Dermis lymphatic vessel endothelial cell (primary cell): ENCODE results near the gene TRIM4. TPM values are rescaled to one million over a fixed set of nuclear protein-coding genes. Genes with fewer than 3 reads are reported as not detected.

Experiments used
- total RNA-seq: library from RNA; depleted of rRNA; stranded (reverse); fragments of >200 nt; gene quantifications from 2 replicates; pipeline ENCODE4 v1.2.1, GENCODE V29; 2014

TRIM4 gene
- 17.4 and 23.2 TPM in 2 replicates for total RNA-seq

GRCh38 chr7:99918959-99919813 lies at the start of gene TRIM4:
Gene TRIM4 (minus strand): TSS chr7:99919530. CDS start chr7:99919401, 129 bp downstream.

GRCh38 chr7:99928994-99929729 lies 9.8 kb upstream of the TRIM4 start, which contains the start of gene GJC3:
Gene GJC3 (minus strand): TSS chr7:99929620. CDS start chr7:99929620, 0 bp downstream.

GRCh38 chr7:99876933-99877332 lies 42.4 kb downstream of the TRIM4 start, which contains the start of gene OR2AE1:
Gene OR2AE1 (minus strand): TSS chr7:99877033. CDS start chr7:99877033, 0 bp downstream.

Other genes starting within 250 kb of the TRIM4 start
- gene CYP3A5, start 239.5 kb downstream of the TRIM4 start, total RNA-seq: 0.34 TPM in 1 of 2 replicates, not detected in the other
- not detected in 2 replicates for gene CYP3A7, start 184.3 kb downstream of the TRIM4 start, total RNA-seq
- not detected in 2 replicates for gene CYP3A4, start 135.3 kb downstream of the TRIM4 start, total RNA-seq
- gene CYP3A43, start 91.5 kb downstream of the TRIM4 start, total RNA-seq: not detected in 2 replicates
- gene OR2AE1, start 42.5 kb downstream of the TRIM4 start, total RNA-seq: 0.11 and 0.17 TPM in 2 replicates
- gene GJC3, start 10.1 kb upstream of the TRIM4 start, total RNA-seq: 0.87 and 1.0 TPM in 2 replicates
- not detected in 2 replicates for gene AZGP1, start 56.5 kb upstream of the TRIM4 start, total RNA-seq
- gene ZKSCAN1, start 96.1 kb upstream of the TRIM4 start, total RNA-seq: 28.8 and 38.8 TPM in 2 replicates
- gene ZSCAN21, start 130.2 kb upstream of the TRIM4 start, total RNA-seq: 8.0 and 8.2 TPM in 2 replicates
- 26.3 and 33.3 TPM in 2 replicates for gene ZNF3, start 162.2 kb upstream of the TRIM4 start, total RNA-seq
- 44.3 and 54.3 TPM in 2 replicates for gene COPS6, start 169.4 kb upstream of the TRIM4 start, total RNA-seq
- gene MCM7, start 181.9 kb upstream of the TRIM4 start, total RNA-seq: 27.5 and 34.8 TPM in 2 replicates
- 14.3 and 15.6 TPM in 2 replicates for gene AP4M1, start 182.1 kb upstream of the TRIM4 start, total RNA-seq
- gene TAF6, start 199.8 kb upstream of the TRIM4 start, total RNA-seq: 18.5 and 20.0 TPM in 2 replicates
- 29.8 and 33.4 TPM in 2 replicates for gene CNPY4, start 200.1 kb upstream of the TRIM4 start, total RNA-seq
- 1.8 and 2.8 TPM in 2 replicates for gene MBLAC1, start 207.4 kb upstream of the TRIM4 start, total RNA-seq
- 105 and 108 TPM in 2 replicates for gene LAMTOR4, start 229.4 kb upstream of the TRIM4 start, total RNA-seq
- gene TRAPPC14, start 239.2 kb upstream of the TRIM4 start, total RNA-seq: 4.3 and 5.6 TPM in 2 replicates
- 0.09 TPM in 1 of 2 replicates, not detected in the other for gene GAL3ST4, start 249.1 kb upstream of the TRIM4 start, total RNA-seq